HUES6 (cell line): ENCODE measurements around the gene PLIN3.
"Not testable (repeated sequence)": the region's sequence is repeated elsewhere in the genome, so short reads cannot be mapped to it uniquely, and the experiment has no call there.

Experiments used
- H3K27ac ChIP-seq: 2 replicates; pipeline ENCODE4 v1.7.0; 2013; ENCODE audit warnings: low read depth, mild to moderate bottlenecking, low read length, inconsistent platforms
- H3K27me3 ChIP-seq: 2 replicates; pipeline ENCODE4 v1.6.1; 2013; ENCODE audit warnings: low read length; ENCODE audit not compliant: control insufficient read depth, insufficient read depth
- H3K36me3 ChIP-seq: 2 replicates; pipeline ENCODE4 v1.6.1; 2013; ENCODE audit warnings: low read length; ENCODE audit not compliant: control insufficient read depth, insufficient read depth
- H3K4me1 ChIP-seq: 2 replicates; pipeline ENCODE4 v1.6.1; 2013; ENCODE audit warnings: low read length; ENCODE audit not compliant: control insufficient read depth, insufficient read depth
- H3K4me3 ChIP-seq: 2 replicates; pipeline ENCODE4 v1.5.1; 2013; ENCODE audit warnings: low read depth, low read length
- H3K9ac ChIP-seq: one replicate; pipeline ENCODE4 v1.6.1; 2013; ENCODE audit warnings: mild to moderate bottlenecking, low read length
- H3K9me3 ChIP-seq: 2 replicates; pipeline ENCODE4 v1.6.1; 2013; ENCODE audit warnings: low read depth, low read length; ENCODE audit not compliant: control insufficient read depth, insufficient read depth

Gene PLIN3

DNA sequence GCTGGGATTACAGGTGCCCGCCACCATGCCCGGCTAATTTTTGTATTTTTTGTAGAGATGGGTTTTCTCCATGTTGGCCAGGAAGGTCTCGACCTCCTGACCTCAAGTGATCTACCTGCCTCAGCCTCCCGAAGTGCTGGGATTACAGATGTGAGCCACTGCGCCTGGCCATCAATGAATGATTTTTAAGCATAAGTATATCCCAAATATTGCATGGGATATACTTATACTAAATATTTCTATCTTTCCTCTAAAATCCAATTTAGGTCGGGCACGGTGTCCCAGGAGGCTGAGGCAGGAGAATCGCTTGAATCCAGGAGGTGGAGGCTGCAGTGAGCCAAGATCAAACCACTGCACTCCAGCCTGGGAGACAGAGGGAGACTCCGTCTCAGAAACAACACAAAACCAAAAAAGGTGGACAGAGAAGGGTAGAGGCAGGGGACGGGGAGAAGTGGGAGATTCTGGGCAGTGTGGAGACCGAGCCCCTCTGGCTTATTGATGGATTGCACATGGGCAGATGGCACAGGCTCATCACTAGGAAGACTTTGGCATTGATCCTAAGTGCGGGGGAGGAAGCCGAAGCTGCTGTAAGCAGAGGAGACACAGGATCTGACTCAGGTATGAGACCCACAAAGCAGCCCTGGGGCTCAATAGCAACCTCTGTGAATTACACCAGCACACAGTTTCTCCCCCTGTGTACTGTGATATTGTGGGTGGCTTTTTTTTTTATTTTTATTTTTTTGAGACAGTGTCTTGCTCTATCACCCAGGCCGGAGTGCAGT lies 21.8 kb upstream of the PLIN3 start:
- Histone ChIP-seq H3K27ac (no peak overlapping the region), H3K9ac (no peak overlapping the region), H3K9me3 (no peaks in the 10 kb centered on the region), H3K4me3 (no peak overlapping the region), H3K4me1 (no peaks in the 10 kb centered on the region), H3K36me3 (no peaks in the 10 kb centered on the region), H3K27me3 (peaks cover 14% of the 10 kb centered on the region)

DNA sequence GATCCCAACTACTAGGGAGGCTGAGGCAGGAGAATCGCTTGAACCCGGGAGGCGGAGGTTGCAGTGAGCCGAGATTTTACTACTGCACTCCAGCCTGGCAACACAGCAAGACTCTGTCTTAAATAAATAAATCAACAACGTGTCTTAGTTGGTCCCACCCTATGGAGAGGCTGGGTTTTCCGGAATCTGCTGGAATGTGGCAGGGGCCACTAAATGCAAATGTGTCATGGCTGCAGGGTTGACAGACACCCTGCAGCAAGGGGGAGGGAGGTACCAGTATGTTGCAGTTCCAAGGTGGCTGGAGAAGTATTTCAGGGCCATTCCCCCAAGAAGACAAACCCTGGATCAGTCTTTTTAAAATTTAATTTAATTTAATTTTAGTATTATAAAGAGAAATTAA lies 20.3 kb upstream of the PLIN3 start:
- not testable (repeated sequence) for H3K27ac ChIP-seq, H3K36me3 ChIP-seq, H3K4me3 ChIP-seq, H3K4me1 ChIP-seq, H3K9ac ChIP-seq, H3K9me3 ChIP-seq
- peaks cover 14% of the 10 kb centered on the region for H3K27me3 ChIP-seq

DNA sequence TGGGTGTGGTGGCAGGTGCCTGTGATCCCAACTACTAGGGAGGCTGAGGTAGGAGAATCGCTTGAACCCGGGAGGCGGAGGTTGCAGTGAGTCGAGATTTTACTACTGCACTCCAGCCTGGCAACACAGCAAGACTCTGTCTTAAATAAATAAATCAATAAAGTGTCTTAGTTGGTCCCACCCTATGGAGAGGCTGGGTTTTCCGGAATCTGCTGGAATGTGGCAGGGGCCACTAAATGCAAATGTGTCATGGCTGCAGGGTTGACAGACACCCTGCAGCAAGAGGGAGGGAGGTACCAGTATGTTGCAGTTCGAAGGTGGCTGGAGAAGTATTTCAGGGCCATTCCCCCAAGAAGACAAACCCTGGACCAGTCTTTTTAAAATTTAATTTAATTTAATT lies 17.5 kb upstream of the PLIN3 start:
- H3K27me3 ChIP-seq, H3K9me3 ChIP-seq, H3K36me3 ChIP-seq, H3K4me1 ChIP-seq, H3K9ac ChIP-seq, H3K4me3 ChIP-seq, H3K27ac ChIP-seq: not testable (repeated sequence)

DNA sequence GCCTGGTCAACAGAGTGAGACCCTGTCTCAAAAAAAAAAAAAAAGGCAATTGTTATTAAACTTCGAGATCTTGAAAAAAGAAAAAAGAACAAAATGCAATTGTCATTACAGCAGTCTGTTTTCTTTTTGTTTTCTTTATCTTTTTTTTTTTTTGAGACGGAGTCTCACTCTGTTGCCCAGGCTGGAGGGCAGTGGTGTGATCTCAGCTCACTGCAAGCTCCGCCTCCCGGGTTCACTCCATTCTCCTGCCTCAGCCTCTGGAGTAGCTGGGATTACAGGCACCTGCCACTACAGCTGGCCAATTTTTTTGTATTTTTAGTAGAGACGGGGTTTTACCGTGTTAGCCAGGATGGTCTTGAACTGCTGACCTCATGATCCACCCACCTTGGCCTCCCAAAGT lies 15.4 kb upstream of the PLIN3 start:
- not testable (repeated sequence) for H3K4me1 ChIP-seq

DNA sequence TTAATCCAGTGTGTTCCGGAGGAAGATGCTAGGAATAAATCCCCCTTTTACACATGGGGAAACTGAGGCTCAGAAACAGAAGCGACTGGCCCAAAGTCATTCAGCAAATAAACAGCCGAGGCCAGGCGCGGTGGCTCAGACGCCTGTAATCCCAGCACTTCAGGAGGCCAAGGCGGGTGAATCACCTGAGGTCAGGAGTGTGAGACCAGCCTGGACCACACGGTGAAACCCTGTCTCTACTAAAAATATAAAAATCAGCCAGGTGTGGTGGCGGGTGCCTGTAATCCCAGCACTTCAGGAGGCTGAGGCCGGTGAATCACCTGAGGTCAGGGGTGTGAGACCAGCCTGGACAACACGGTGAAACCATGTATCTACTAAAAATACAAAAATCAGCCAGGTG lies 11.6 kb upstream of the PLIN3 start:
- no peak overlapping the region for H3K27ac ChIP-seq
- no peak overlapping the region for H3K4me3 ChIP-seq
- H3K36me3 ChIP-seq, result no peaks in the 10 kb centered on the region
- no peak overlapping the region for H3K9ac ChIP-seq
- H3K9me3 ChIP-seq, result no peaks in the 10 kb centered on the region
- H3K4me1 ChIP-seq, result peaks cover 12% of the 10 kb centered on the region
- H3K27me3 ChIP-seq, result no peaks in the 10 kb centered on the region

More for the DNA sequence above, 15.4 kb upstream of the PLIN3 start:
- not testable (repeated sequence) for H3K27me3 ChIP-seq, H3K27ac ChIP-seq, H3K9ac ChIP-seq, H3K9me3 ChIP-seq, H3K4me3 ChIP-seq, H3K36me3 ChIP-seq

DNA sequence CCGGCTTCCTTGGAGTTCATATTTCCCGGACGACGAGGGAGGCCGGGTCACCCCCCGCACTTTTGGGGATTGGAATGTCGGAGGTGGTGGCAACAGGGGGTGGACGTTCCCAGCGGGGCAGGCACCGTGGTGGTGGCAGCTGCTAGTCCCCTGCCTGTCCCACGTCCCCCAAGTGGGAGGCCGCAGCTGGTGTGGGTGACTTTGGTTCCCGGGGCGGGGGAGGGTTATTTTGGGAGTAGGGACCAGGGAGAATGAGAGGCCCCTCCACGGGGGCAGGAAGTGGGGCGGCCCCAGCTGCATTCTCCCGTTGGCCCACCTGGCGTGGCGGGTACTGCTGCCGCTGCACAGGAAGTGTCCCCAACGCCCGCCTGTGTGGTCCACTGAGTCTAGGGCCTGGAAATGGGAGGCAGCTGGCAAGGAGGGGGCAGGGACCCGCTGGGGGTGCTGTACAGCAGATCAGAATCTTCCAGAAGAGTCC lies 11.1 kb upstream of the PLIN3 start:
- H3K36me3 ChIP-seq, result no peaks in the 10 kb centered on the region
- no peak overlapping the region for H3K9ac ChIP-seq
- no peaks in the 10 kb centered on the region for H3K9me3 ChIP-seq
- H3K27me3 ChIP-seq, result no peaks in the 10 kb centered on the region
- H3K27ac ChIP-seq, result peak overlapping the region; percentile 39; the same call in 1 of the 2 replicates
- H3K4me1 ChIP-seq, result peaks cover 12% of the 10 kb centered on the region
- no peak overlapping the region for H3K4me3 ChIP-seq

DNA sequence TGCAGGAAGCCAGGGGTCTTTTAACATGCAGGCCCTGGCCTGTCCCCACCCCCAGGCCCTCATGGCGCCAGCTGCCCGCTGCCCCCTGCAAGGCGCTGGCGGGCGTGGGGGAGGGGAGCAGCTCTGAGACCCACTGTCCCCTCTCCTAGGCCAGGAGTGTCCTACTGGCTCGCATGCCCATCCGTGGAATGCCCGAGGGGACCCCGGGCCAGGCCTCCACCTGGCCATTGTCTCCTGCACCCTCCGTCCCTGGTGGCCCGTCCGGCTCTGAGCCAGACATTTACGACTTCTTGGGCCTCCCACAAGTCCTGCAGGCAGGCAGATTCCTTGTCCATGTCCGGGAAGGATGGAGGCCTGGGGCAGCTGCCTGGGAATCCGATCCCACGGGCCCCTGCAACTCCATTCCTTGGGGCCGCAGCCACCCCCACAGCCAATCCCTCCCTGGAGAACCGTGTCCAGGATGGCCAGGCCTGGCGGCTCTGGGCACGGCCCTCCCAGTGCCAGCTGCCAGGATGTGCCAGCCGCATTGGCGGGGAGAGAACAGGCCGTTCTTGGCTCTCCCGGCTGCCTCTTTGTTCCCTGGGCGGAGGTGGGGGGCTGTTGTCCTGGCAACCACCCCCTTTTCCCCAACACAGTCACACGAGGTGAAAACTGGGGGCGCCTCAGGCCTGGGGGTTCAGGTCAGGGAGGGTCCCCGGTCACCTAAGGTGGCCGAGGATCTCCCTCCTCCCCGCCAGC lies 10.5 kb upstream of the PLIN3 start:
- H3K36me3 ChIP-seq, result no peaks in the 10 kb centered on the region
- no peaks in the 10 kb centered on the region for H3K27me3 ChIP-seq
- peak overlapping the region; percentile 42 for H3K9ac ChIP-seq
- peak overlapping the region; percentile 39; the same call in 1 of the 2 replicates for H3K27ac ChIP-seq
- H3K9me3 ChIP-seq, result no peaks in the 10 kb centered on the region
- H3K4me1 ChIP-seq, result peaks cover 12% of the 10 kb centered on the region
- H3K4me3 ChIP-seq, result no peak overlapping the region

DNA sequence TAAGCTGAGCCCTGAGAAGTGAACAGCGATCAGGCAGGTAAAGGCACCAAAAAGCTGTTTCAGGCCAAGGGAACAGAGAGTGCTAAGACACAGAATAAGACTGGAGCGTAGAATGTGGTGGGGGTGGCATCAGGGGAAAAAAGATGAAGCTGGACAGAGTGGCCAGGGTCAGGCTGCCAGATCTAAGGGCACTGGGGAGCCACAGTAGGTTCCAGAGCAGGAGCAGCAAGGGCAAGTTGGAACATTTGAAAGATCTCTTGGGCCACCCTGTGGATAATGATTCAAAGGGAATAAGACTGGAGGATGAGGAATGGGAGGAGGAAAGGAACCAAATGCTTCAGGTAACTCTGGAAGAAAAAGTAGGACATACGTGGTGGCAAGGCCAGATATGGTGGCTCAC lies 6.5 kb upstream of the PLIN3 start:
- Histone ChIP-seq H3K9me3 (no peaks in the 10 kb centered on the region), H3K9ac (no peak overlapping the region), H3K27ac (no peak overlapping the region), H3K4me1 (peaks cover 12% of the 10 kb centered on the region), H3K27me3 (no peaks in the 10 kb centered on the region), H3K4me3 (no peak overlapping the region), H3K36me3 (no peaks in the 10 kb centered on the region)

DNA sequence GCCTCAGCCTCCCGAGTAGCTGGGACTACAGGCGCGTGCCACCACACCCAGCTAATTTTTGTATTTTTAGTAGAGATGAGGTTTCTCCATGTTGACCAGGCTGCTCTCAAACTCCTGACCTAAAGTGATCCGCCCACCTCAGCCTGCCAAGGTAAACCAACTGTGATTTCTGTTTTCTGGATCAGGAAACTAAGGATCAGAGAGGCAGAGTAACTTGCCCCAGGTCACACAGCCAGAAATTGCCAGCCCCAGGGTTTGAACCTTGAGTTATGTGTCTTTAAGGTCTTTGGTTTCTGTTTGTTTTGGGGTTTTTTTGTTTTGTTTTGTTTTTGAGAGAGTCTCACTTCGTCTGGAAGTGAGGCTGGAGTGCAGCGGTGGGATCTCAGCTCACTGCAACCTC lies 4.2 kb upstream of the PLIN3 start:
- Histone ChIP-seq H3K4me3 (no peak overlapping the region), H3K27ac (no peak overlapping the region), H3K36me3 (no peaks in the 10 kb centered on the region), H3K9me3 (no peaks in the 10 kb centered on the region), H3K4me1 (peaks cover 1% of the 10 kb centered on the region), H3K9ac (no peak overlapping the region), H3K27me3 (no peaks in the 10 kb centered on the region)

DNA sequence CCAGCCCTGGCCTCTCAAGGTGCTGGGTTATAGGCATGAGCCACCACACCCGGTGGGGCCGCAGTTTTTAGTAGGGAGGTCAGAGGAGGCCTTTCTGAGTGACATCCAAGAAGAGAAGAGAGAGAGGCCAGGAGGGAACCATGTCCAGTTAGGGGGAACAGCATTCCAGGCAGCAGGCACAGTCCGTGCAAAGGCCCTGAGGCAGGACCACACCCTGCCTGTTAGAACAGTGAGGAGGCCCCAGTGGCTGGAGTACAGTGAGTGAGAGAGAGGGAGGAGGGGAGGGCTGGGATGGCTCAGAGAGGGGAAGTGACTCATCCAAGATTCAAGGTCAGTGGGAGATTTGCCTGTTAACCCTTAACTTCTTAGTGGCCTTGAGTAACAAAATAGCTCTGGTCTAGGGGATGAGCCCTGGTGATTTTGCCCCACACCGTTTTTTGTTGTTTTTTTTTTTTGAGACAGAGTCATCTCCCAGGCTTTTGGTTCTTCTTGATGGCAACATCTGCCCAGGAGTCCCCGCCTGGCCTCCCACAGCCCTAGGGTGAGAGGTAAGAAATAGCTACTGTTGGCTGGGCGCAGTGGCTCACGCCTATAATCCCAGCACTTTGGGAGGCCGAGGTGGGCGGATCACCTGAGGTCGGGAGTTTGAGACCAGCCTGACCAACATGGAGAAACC lies 2.7 kb upstream of the PLIN3 start:
- Histone ChIP-seq H3K4me3 (no peak overlapping the region), H3K27me3 (no peaks in the 10 kb centered on the region), H3K4me1 (peaks cover 7% of the 10 kb centered on the region), H3K27ac (no peak overlapping the region), H3K9me3 (no peaks in the 10 kb centered on the region), H3K9ac (no peak overlapping the region), H3K36me3 (no peaks in the 10 kb centered on the region)

DNA sequence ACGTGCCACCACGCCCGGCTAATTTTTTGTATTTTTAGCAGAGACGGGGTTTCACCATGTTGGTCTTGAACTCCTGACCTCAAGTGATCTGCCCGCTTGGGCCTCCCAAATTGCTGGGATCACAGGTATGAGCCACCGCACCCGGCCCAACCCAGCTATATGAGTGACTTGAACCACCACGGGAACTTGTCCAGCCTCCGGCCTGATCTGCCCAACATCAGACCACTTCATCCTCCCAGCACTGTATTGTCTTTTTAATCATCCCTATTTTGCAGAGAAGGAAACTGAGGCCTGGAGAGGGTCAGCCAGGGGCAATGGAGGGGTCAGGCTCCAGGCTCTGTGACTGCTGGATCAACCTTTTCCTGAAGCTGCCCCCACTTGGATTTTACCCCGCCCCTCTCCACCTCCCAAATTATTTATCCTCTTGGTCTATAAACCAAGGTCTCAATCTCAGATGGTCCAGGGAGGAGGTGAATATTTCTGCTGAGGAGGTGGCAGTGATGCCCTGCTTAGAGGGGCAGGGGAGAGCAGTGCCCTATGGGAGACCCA lies 893 bp upstream of the PLIN3 start:
- Histone ChIP-seq H3K4me1 (peaks cover 7% of the 10 kb centered on the region), H3K9me3 (no peaks in the 10 kb centered on the region), H3K27me3 (no peaks in the 10 kb centered on the region), H3K36me3 (0 out of 2 replicates have a peak, but pooled peaks cover 4% of the 10 kb centered on the region), H3K4me3 (no peak overlapping the region), H3K27ac (no peak overlapping the region), H3K9ac (no peak overlapping the region)
